GM19328 (cell line): ENCODE results near the gene ESX1.
"Not testable (repeated sequence)": the region's sequence is repeated elsewhere in the genome, so short reads cannot be mapped to it uniquely, and the experiment has no call there.

ENCODE experiments used
- ATAC-seq: cut with Tn5 transposase; IDR thresholded peaks from one replicate; pipeline ENCODE4 v1.9.1; 2021; ENCODE audit warnings: mild to moderate bottlenecking, moderate library complexity; ENCODE audit not compliant: unreplicated experiment

The ESX1 gene

GRCh38 chrX:104254442-104255115, at the start of gene ESX1:
Gene ESX1 (minus strand): TSS chrX:104254933. CDS start chrX:104254849, 84 bp downstream.
- no peak for ATAC-seq

- no peak for ATAC-seq
Measured at GRCh38 chrX:104295636-104296035, 40.9 kb upstream of the ESX1 start.

- no peak for ATAC-seq
Measured at GRCh38 chrX:104288961-104289360, 34.2 kb upstream of the ESX1 start.

- ATAC-seq: no peak
Measured at GRCh38 chrX:104288269-104288668, 33.5 kb upstream of the ESX1 start.

- ATAC-seq: no peak
Measured at GRCh38 chrX:104285201-104285600, 30.5 kb upstream of the ESX1 start.

- no peak for ATAC-seq
Measured at GRCh38 chrX:104284507-104284906, 29.8 kb upstream of the ESX1 start.

- no peak for ATAC-seq
Measured at GRCh38 chrX:104282166-104282725, 27.5 kb upstream of the ESX1 start.

GRCh38 chrX:104281564-104281963, 26.8 kb upstream of the ESX1 start:
- ATAC-seq: no peak

GRCh38 chrX:104280609-104281008, 25.9 kb upstream of the ESX1 start:
- ATAC-seq: no peak

- no peak for ATAC-seq
Measured at GRCh38 chrX:104270916-104271512, 16.3 kb upstream of the ESX1 start.

GRCh38 chrX:104270212-104270611, 15.5 kb upstream of the ESX1 start:
- no peak for ATAC-seq

GRCh38 chrX:104255465-104255864, 732 bp upstream of the ESX1 start:
- ATAC-seq: no peak

GRCh38 chrX:104253567-104254441, 929 bp downstream of the ESX1 start:
- no peak for ATAC-seq

GRCh38 chrX:104250470-104250869, 4.3 kb downstream of the ESX1 start:
- no peak for ATAC-seq

GRCh38 chrX:104230060-104230459, 24.7 kb downstream of the ESX1 start:
- not testable (repeated sequence) for ATAC-seq

- no peak for ATAC-seq
Measured at GRCh38 chrX:104211187-104211586, 43.5 kb downstream of the ESX1 start.

GRCh38 chrX:104205548-104205947, 49.2 kb downstream of the ESX1 start:
- ATAC-seq: no peak
